Caco-2 (cell line): ENCODE data around the gene TAS2R40. TPM values are rescaled to one million over a fixed set of nuclear protein-coding genes. Genes with fewer than 3 reads are reported as not detected.

Source experiments
- BruUV-seq: library from RNA; stranded (reverse); fragments of 400-500 nt; replicated peaks from 2 replicates; lab custom pipeline; 2021; lab: Mats Ljungman, UMichigan
- CTCF ChIA-PET: fragments of 300-600 bp; sonication (Branson Sonifier 250); formaldehyde crosslinking; loops from one replicate; lab custom pipeline; 2022; ENCODE audit warnings: antibody characterized with exemption; lab: Charles Lee
- POLR2A ChIA-PET: fragments of 300-600 bp; sonication (Branson Sonifier 250); formaldehyde crosslinking; loops from one replicate; lab custom pipeline; 2022; ENCODE audit warnings: antibody characterized with exemption; lab: Charles Lee
- DNase-seq, 2 experiments: peaks; one replicate each; pipeline versions ENCODE4 v3.0.0 to v3.0.0-alpha.2; 2020 to 2022
- H3K27me3 ChIP-seq: replicated peaks from 2 replicates; pipeline ENCODE4 v1.6.0; 2011; ENCODE audit warnings: low read length; ENCODE audit not compliant: control insufficient read depth, insufficient read depth
- H3K36me3 ChIP-seq: 2 replicates; pipeline ENCODE4 v1.5.1; 2011; ENCODE audit warnings: low read length; ENCODE audit not compliant: control insufficient read depth, insufficient read depth
- H3K4me1 ChIP-seq: fragments of 250-450 bp; sonication (Bioruptor Pico); 2 replicates; pipeline ENCODE4 v1.5.1; 2020; ENCODE audit warnings: mild to moderate bottlenecking
- H3K4me3 ChIP-seq: 2 replicates; pipeline ENCODE4 v1.5.1; 2011; ENCODE audit warnings: low read depth, mild to moderate bottlenecking, control low read depth, low read length
- H3K9me3 ChIP-seq: fragments of 250-450 bp; sonication (Bioruptor Pico); 2 replicates; pipeline ENCODE4 v1.5.1; 2020; ENCODE audit warnings: mild to moderate bottlenecking, moderate library complexity
- H3K27ac Mint-ChIP-seq: one replicate; pipeline ENCODE4 v1.8.0; 2022; ENCODE audit warnings: mixed read lengths; ENCODE audit not compliant: unreplicated experiment
- H3K27me3 Mint-ChIP-seq: one replicate; pipeline ENCODE4 v1.8.0; 2022; ENCODE audit warnings: mixed read lengths; ENCODE audit not compliant: insufficient read depth, unreplicated experiment
- H3K36me3 Mint-ChIP-seq: one replicate; pipeline ENCODE4 v1.8.0; 2022; ENCODE audit warnings: mild to moderate bottlenecking, mixed read lengths; ENCODE audit not compliant: insufficient read depth, unreplicated experiment
- H3K4me1 Mint-ChIP-seq: one replicate; pipeline ENCODE4 v1.8.0; 2022; ENCODE audit warnings: low read depth, mixed read lengths; ENCODE audit not compliant: unreplicated experiment
- H3K4me3 Mint-ChIP-seq: one replicate; pipeline ENCODE4 v1.8.0; 2022; ENCODE audit warnings: mild to moderate bottlenecking, moderate library complexity, mixed read lengths; ENCODE audit not compliant: unreplicated experiment
- H3K9me3 Mint-ChIP-seq: one replicate; pipeline ENCODE4 v1.8.0; 2022; ENCODE audit warnings: mixed read lengths; ENCODE audit not compliant: unreplicated experiment
- intact Hi-C: fragments of 100-400 bp; cut with micrococcal nuclease; formaldehyde crosslinking; loops from one replicate; pipeline ENCODE4 v1.10.0; 2022; ENCODE audit not compliant: unreplicated experiment
- total RNA-seq: library from RNA; stranded (reverse); gene quantifications from 2 replicates; pipeline ENCODE4 v1.2.3, GENCODE V29; 2022
- TF ChIP-seq, protein P1 (sequence below), 2 experiments: fragments of 200-600 bp in 1 of 2; IDR thresholded peaks; 1 replicate in 1 of 2; 2 replicates in 1 of 2; pipeline versions ENCODE4 v1.5.1 to v1.8.0; 2011 to 2022; ENCODE audit warnings: antibody characterized with exemption in 1 of 2, control low read depth in 1 of 2, inconsistent platforms in 1 of 2, low read depth in 1 of 2, low read length in 1 of 2, mild to moderate bottlenecking in 1 of 2, moderate library complexity in 1 of 2; ENCODE audit not compliant: insufficient read depth in 1 of 2, severe bottlenecking in 1 of 2, unreplicated experiment in 1 of 2

TAS2R40 gene
- total RNA-seq, 1 experiment from 2014 or later = not detected

DNA sequence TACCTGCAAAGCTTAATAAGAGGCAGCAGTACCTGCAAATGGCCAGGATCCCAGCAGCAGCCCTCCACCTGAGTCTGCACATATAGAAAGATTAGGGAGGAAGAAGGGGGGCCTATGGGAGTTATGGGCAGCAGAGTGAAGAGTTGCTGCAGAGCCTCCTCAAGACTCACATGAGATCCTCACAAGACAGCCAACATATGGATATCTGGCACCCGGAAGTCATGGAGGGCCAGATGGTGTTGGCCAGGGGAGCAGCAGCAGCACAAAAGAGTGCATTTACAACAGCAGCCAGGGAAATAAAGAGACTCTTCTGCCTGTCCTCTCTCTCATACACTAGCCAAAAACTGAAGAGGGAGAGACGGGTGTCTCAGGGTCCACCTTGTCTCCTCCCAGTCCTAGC lies 4.0 kb upstream of the TAS2R40 start:
- Histone ChIP-seq H3K9me3 (no peaks in the 10 kb centered on the region), H3K27me3 (no peaks in the 10 kb centered on the region), H3K36me3 (no peaks in the 10 kb centered on the region), H3K4me3 (no peak overlapping the region), H3K4me1 (no peaks in the 10 kb centered on the region)
- ChIA-PET CTCF (no interaction called here), POLR2A (no interaction called here)
- intact Hi-C loops = no loop called here
- no peak overlapping the region for H3K4me3 Mint-ChIP-seq
- no peaks in the 10 kb centered on the region for H3K4me1 Mint-ChIP-seq
- peaks cover 12% of the 10 kb centered on the region for H3K27me3 Mint-ChIP-seq
- TF ChIP-seq, protein P1, sequence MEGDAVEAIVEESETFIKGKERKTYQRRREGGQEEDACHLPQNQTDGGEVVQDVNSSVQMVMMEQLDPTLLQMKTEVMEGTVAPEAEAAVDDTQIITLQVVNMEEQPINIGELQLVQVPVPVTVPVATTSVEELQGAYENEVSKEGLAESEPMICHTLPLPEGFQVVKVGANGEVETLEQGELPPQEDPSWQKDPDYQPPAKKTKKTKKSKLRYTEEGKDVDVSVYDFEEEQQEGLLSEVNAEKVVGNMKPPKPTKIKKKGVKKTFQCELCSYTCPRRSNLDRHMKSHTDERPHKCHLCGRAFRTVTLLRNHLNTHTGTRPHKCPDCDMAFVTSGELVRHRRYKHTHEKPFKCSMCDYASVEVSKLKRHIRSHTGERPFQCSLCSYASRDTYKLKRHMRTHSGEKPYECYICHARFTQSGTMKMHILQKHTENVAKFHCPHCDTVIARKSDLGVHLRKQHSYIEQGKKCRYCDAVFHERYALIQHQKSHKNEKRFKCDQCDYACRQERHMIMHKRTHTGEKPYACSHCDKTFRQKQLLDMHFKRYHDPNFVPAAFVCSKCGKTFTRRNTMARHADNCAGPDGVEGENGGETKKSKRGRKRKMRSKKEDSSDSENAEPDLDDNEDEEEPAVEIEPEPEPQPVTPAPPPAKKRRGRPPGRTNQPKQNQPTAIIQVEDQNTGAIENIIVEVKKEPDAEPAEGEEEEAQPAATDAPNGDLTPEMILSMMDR (IDR thresholded peaks at IDR 0.05; ENCODE audit: insufficient read depth in 1 of 2, low read depth in 1 of 2, low read length in 1 of 2, severe bottlenecking in 1 of 2, unreplicated experiment in 1 of 2) = no peak
- no peak overlapping the region for H3K27ac Mint-ChIP-seq
- BruUV-seq = no TSS peak
- no peaks in the 10 kb centered on the region for H3K36me3 Mint-ChIP-seq
- no peaks in the 10 kb centered on the region for H3K9me3 Mint-ChIP-seq
- DNase-seq = no peak

DNA sequence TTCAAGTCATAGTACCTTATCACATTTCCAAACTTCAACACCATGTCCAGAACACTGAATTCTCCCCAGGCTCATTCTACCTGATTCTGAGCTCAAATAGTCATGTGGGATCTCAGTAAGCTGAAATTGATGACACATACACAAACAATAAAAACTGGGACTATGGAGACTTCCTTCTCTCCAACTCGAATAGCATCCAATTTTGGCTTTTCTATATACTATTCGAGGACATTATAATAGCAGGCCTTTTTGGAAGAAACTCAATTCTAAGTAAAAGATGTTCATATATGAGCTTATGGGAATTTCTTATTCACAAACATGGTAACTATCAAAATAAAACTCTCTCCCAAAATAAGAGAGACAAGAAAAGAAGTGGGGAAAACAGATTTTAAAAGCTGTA lies 551 bp upstream of the TAS2R40 start:
- Mint-ChIP-seq H3K9me3 (no peaks in the 10 kb centered on the region), H3K4me3 (no peak overlapping the region), H3K27ac (no peak overlapping the region), H3K36me3 (no peaks in the 10 kb centered on the region), H3K4me1 (peaks cover 7% of the 10 kb centered on the region), H3K27me3 (peaks cover 20% of the 10 kb centered on the region)
- Histone ChIP-seq H3K36me3 (no peaks in the 10 kb centered on the region), H3K4me3 (no peak overlapping the region), H3K27me3 (no peaks in the 10 kb centered on the region), H3K4me1 (no peaks in the 10 kb centered on the region), H3K9me3 (no peaks in the 10 kb centered on the region)
- POLR2A ChIA-PET = interaction anchor here (0.6 kb wide), 1 partner anchor 95 kb away, joined by 3 read pairs; no protein-coding TSS in a partner anchor
- intact Hi-C loops = no loop called here
- BruUV-seq = no TSS peak
- CTCF ChIA-PET = interaction anchor here (1.1 kb wide), 2 partner anchors 218 to 367 kb away, joined by 3 read pairs; no protein-coding TSS in a partner anchor
- no peak for DNase-seq
- TF ChIP-seq, protein P1 (IDR thresholded peaks at IDR 0.05; ENCODE audit: insufficient read depth in 1 of 2, low read depth in 1 of 2, low read length in 1 of 2, severe bottlenecking in 1 of 2, unreplicated experiment in 1 of 2) = no peak

DNA sequence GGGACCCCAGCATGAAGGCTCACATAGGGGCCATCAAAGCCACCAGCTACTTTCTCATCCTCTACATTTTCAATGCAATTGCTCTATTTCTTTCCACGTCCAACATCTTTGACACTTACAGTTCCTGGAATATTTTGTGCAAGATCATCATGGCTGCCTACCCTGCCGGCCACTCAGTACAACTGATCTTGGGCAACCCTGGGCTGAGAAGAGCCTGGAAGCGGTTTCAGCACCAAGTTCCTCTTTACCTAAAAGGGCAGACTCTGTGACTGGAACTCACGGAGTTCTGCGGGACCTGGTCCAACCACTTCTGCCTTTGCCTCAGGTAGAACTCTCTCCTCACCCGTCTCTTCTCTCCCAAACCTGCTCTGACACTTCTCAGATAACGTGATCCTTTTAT lies 945 bp downstream of the TAS2R40 start:
- intact Hi-C loops = no loop called here
- Histone ChIP-seq H3K36me3 (no peaks in the 10 kb centered on the region), H3K4me1 (no peaks in the 10 kb centered on the region), H3K4me3 (no peak overlapping the region), H3K9me3 (no peaks in the 10 kb centered on the region), H3K27me3 (no peaks in the 10 kb centered on the region)
- no peak for DNase-seq
- TF ChIP-seq, protein P1 (IDR thresholded peaks at IDR 0.05; ENCODE audit: insufficient read depth in 1 of 2, low read depth in 1 of 2, low read length in 1 of 2, severe bottlenecking in 1 of 2, unreplicated experiment in 1 of 2) = no peak
- no peaks in the 10 kb centered on the region for H3K36me3 Mint-ChIP-seq
- no peak overlapping the region for H3K27ac Mint-ChIP-seq
- peaks cover 13% of the 10 kb centered on the region for H3K27me3 Mint-ChIP-seq
- BruUV-seq = no TSS peak
- no peak overlapping the region for H3K4me3 Mint-ChIP-seq
- ChIA-PET CTCF (no interaction called here), POLR2A (no interaction called here)
- H3K9me3 Mint-ChIP-seq = no peaks in the 10 kb centered on the region
- peaks cover 7% of the 10 kb centered on the region for H3K4me1 Mint-ChIP-seq
